GM19023 (cell line): Measurements from ENCODE around the gene PTPRD.

Source experiments
- ATAC-seq: cut with Tn5 transposase; IDR thresholded peaks from one replicate; pipeline ENCODE4 v1.9.1; 2021; ENCODE audit warnings: mild to moderate bottlenecking, moderate library complexity; ENCODE audit not compliant: unreplicated experiment

PTPRD gene

GRCh38 chr9:8389531-8389930, 2223.3 kb downstream of the PTPRD start:
- no peak for ATAC-seq

GRCh38 chr9:8388132-8388531, 2224.7 kb downstream of the PTPRD start:
- no peak for ATAC-seq

GRCh38 chr9:8384091-8384490, 2228.7 kb downstream of the PTPRD start:
- ATAC-seq = no peak

GRCh38 chr9:8382777-8383527, 2229.8 kb downstream of the PTPRD start:
- ATAC-seq = no peak

- no peak for ATAC-seq
These were observed 2230.5 kb downstream of the PTPRD start for GRCh38 chr9:8382266-8382665.

GRCh38 chr9:8381601-8382000, 2231.2 kb downstream of the PTPRD start:
- no peak for ATAC-seq

- ATAC-seq = no peak
These were observed 2238.3 kb downstream of the PTPRD start for GRCh38 chr9:8374471-8374870.

- ATAC-seq = no peak
These were observed 2241.1 kb downstream of the PTPRD start for GRCh38 chr9:8371686-8372085.

GRCh38 chr9:8366161-8366926, 2246.5 kb downstream of the PTPRD start:
- ATAC-seq = no peak

GRCh38 chr9:8365466-8366160, 2247.2 kb downstream of the PTPRD start:
- no peak for ATAC-seq

GRCh38 chr9:8365029-8365428, 2247.8 kb downstream of the PTPRD start:
- no peak for ATAC-seq

- no peak for ATAC-seq
These were observed 2248.6 kb downstream of the PTPRD start for GRCh38 chr9:8364026-8364752.

GRCh38 chr9:8362250-8362649, 2250.6 kb downstream of the PTPRD start:
- no peak for ATAC-seq

GRCh38 chr9:8361364-8361763, 2251.4 kb downstream of the PTPRD start:
- ATAC-seq = no peak

- ATAC-seq = no peak
These were observed 2256.4 kb downstream of the PTPRD start for GRCh38 chr9:8356406-8356805.

GRCh38 chr9:8351436-8351835, 2261.4 kb downstream of the PTPRD start:
- no peak for ATAC-seq

GRCh38 chr9:8349901-8350300, 2262.9 kb downstream of the PTPRD start:
- ATAC-seq = no peak

- ATAC-seq = no peak
These were observed 2263.4 kb downstream of the PTPRD start for GRCh38 chr9:8349376-8349775.

GRCh38 chr9:8348756-8349155, 2264.0 kb downstream of the PTPRD start:
- no peak for ATAC-seq

- ATAC-seq = no peak
These were observed 2266.5 kb downstream of the PTPRD start for GRCh38 chr9:8346296-8346695.
